ENCODE measurements around the gene SH2D1A.
"Not testable (repeated sequence)": the region's sequence is repeated elsewhere in the genome, so short reads cannot be mapped to it uniquely, and the experiment has no call there.

The SH2D1A gene

DNA sequence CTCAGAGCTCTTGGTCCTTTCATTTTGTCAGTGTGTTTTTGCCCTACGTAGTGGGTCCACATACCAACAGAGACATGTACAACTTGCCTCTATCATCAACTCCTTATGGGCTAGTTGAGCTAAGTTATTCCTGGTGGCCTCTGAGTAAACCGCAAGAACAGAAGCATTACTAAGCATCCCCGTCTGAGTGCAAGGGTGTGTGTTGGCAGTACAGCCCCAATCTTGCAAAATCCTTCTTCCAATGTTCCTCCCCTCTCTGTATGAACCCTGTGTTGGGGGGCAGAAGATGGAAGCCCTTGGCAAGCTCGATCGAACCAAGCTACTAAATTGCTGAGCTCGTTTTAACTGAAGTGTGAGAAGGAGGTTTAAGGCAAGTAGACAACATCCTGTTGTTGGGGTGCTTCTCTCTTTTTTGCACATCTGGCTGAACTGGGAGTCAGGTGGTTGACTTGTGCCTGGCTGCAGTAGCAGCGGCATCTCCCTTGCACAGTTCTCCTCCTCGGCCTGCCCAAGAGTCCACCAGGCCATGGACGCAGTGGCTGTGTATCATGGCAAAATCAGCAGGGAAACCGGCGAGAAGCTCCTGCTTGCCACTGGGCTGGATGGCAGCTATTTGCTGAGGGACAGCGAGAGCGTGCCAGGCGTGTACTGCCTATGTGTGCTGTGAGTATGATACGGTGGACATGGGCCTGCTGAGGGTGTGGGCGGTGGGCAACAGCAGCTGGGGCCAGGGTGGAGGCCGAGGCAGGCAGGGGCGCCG is at the start of gene SH2D1A:
SH2D1A (plus strand) TSS at position 447 of the 760 bp plus-strand sequence; CDS start at position 527, 80 bp downstream.
- no peak within 1 kb of the TSS for H3K4me3 ChIP-seq
- DNase-seq, result no peak
- no peaks in the 10 kb centered on the region for H3K9me3 ChIP-seq

DNA sequence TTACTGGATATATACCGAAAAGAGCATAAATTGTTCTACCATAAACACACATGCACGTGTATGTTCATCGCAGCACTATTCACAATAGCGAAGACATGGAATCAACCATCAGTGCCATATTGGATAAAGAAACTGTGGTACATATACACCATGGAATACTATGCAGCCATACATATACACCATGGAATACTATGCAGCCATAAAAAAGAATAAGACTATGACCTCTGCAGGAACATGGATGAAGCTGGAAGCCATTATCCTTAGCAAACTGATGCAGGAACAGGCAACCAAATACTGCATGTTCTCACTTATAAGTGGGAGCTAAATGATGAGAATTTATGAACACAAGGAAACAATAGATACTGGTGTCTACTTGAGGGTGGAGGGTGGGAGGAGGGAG is 47.0 kb upstream of the SH2D1A start:
- H3K4me1 ChIP-seq; H3K4me3 ChIP-seq; H3K9me3 ChIP-seq; H3K27ac ChIP-seq; H3K36me3 ChIP-seq; H3K27me3 ChIP-seq; DNase-seq; intact Hi-C loops (cut with DNase I; ENCODE audit: low total_unique reads): not testable (repeated sequence)

More for the DNA sequence above, at the start of gene SH2D1A:
- no peaks in the 10 kb centered on the region for H3K36me3 ChIP-seq
- intact Hi-C loops (cut with DNase I; ENCODE audit: low total_unique reads), result no loop called here
- H3K4me1 ChIP-seq, result no peaks in the 10 kb centered on the region
- TF ChIP-seq, protein P1, sequence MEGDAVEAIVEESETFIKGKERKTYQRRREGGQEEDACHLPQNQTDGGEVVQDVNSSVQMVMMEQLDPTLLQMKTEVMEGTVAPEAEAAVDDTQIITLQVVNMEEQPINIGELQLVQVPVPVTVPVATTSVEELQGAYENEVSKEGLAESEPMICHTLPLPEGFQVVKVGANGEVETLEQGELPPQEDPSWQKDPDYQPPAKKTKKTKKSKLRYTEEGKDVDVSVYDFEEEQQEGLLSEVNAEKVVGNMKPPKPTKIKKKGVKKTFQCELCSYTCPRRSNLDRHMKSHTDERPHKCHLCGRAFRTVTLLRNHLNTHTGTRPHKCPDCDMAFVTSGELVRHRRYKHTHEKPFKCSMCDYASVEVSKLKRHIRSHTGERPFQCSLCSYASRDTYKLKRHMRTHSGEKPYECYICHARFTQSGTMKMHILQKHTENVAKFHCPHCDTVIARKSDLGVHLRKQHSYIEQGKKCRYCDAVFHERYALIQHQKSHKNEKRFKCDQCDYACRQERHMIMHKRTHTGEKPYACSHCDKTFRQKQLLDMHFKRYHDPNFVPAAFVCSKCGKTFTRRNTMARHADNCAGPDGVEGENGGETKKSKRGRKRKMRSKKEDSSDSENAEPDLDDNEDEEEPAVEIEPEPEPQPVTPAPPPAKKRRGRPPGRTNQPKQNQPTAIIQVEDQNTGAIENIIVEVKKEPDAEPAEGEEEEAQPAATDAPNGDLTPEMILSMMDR (IDR thresholded peaks at IDR 0.05), result no peak
- no peak within 1 kb of the TSS for H3K27ac ChIP-seq
- H3K27me3 ChIP-seq, result no peaks in the 10 kb centered on the region

DNA sequence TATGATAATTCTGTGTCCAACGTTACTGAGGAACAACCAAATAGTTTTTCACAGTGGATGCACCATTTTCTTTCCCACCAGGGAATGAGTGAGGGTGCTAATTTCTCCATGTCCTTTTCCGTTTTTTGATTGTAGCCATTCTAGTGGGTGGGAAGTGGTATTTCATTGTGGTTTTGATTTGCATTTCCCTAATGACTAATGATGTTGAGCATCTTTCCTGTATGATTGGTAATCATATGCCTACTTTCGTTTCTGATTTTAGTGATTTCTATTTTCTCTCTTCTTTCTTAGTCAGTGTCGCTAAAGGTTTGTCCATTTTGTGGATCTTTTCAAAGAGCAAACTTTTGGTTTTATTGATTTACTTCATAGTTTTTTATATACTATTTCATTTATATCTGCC is 46.0 kb upstream of the SH2D1A start:
- no peak for DNase-seq
- Histone ChIP-seq H3K9me3 (no peaks in the 10 kb centered on the region), H3K36me3 (no peaks in the 10 kb centered on the region), H3K27me3 (no peaks in the 10 kb centered on the region), H3K4me1 (no peaks in the 10 kb centered on the region), H3K27ac (no peak overlapping the region), H3K4me3 (no peak overlapping the region)
- intact Hi-C loops (cut with DNase I; ENCODE audit: low total_unique reads), result no loop called here
- TF ChIP-seq, protein P1 (IDR thresholded peaks at IDR 0.05), result no peak

DNA sequence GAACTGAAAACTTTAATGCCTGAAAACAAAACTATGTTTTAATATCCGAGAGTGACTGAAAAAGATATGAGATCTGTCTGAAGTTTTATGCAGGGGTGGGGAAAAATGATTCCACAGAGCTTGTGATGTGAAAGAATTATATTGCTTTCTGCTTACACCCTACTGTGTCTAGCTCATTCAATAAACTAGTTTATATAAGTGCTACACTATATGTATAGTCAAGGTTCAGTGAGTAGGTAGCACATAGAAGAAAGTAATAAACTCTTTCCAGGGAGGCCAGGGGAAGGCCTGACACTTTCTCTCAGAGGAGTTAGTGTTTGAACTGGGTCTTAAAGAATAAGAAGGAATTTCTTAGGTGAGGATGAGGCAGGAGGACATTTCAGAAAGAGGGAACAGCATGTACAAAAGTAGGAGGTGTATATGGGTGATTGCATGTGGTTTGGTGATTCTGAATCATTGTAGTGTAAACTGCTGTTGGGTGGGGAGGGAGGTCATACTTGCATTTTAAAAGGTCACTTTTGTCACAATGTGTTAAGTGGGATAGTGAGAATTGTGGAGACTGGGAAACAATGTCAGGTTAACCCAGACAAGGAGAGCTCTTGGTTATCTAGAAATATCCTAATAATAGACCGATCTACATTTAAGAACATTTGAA is 39.0 kb upstream of the SH2D1A start:
- Histone ChIP-seq H3K27me3 (no peaks in the 10 kb centered on the region), H3K9me3 (no peaks in the 10 kb centered on the region), H3K4me1 (no peaks in the 10 kb centered on the region), H3K27ac (no peak overlapping the region), H3K36me3 (no peaks in the 10 kb centered on the region), H3K4me3 (no peak overlapping the region)
- no peak for DNase-seq
- intact Hi-C loops (cut with DNase I; ENCODE audit: low total_unique reads), result no loop called here
- TF ChIP-seq, protein P1 (IDR thresholded peaks at IDR 0.05), result no peak

DNA sequence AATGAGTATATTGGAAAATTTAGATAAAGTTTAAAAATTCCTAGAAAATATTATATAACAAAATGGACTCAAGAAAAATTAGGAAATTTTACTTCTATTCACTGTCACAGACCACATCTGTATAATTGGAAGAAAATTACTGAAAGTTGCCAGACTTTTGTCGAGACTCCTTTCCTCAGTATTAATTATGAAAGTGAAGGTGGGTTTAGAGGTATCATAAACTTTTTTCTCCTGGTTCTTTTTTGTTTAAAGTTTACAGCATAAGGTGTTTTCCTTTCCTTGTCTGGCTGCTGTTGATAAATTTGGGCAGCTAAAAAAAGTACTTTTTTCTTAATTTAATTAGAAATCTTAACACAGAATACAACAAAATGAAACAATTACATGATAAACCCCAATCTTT is 20.6 kb upstream of the SH2D1A start:
- intact Hi-C loops (cut with DNase I; ENCODE audit: low total_unique reads), result no loop called here
- TF ChIP-seq, protein P1 (IDR thresholded peaks at IDR 0.05), result no peak

DNA sequence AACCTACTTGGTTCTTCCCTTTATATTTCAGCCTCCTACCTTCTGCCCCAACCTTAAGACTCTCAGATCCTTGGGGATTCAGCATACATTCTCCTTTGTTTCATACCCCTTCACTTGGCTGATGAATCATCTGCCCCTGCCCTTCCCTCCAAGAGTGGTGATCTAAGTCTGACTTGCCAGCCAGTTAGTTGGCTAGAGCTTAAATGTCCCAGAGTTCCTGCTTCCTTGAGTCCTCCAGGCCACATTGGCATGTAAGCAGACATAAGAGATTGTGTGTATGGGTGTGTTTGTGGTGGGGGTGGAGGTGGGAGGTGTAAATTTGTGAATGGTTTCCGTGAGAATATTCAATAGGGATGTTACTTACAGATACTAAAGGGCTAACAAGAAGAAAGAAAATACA is 17.6 kb upstream of the SH2D1A start:
- H3K9me3 ChIP-seq, result no peaks in the 10 kb centered on the region
- TF ChIP-seq, protein P1 (IDR thresholded peaks at IDR 0.05), result no peak
- intact Hi-C loops (cut with DNase I; ENCODE audit: low total_unique reads), result no loop called here
- no peaks in the 10 kb centered on the region for H3K27me3 ChIP-seq
- no peaks in the 10 kb centered on the region for H3K36me3 ChIP-seq
- no peak for DNase-seq
- no peaks in the 10 kb centered on the region for H3K4me1 ChIP-seq
- H3K27ac ChIP-seq, result no peak overlapping the region
- H3K4me3 ChIP-seq, result no peak overlapping the region

More for the DNA sequence above, 20.6 kb upstream of the SH2D1A start:
- H3K4me1 ChIP-seq, result no peaks in the 10 kb centered on the region
- no peaks in the 10 kb centered on the region for H3K9me3 ChIP-seq
- H3K4me3 ChIP-seq, result no peak overlapping the region
- H3K27me3 ChIP-seq, result no peaks in the 10 kb centered on the region
- no peaks in the 10 kb centered on the region for H3K36me3 ChIP-seq
- DNase-seq, result no peak
- no peak overlapping the region for H3K27ac ChIP-seq
